Ovary (tissue), 10 donors: ENCODE data around the gene GNG11. TPM values are rescaled to one million over a fixed set of nuclear protein-coding genes. Genes with fewer than 3 reads are reported as not detected.

ENCODE experiments used
- DNase-seq, 5 donors: peaks; one replicate each; pipeline ENCODE4 v3.0.0-alpha.2; 2019 to 2020
- H3K27ac ChIP-seq, 2 donors: fragments of 200-600 bp; one replicate each; pipeline versions ENCODE4 v1.5.1 to v1.8.0; 2019 to 2022
- H3K27me3 ChIP-seq: fragments of 200-600 bp; one replicate; pipeline ENCODE4 v1.8.0; 2022
- H3K36me3 ChIP-seq: fragments of 200-600 bp; sonication (generic); one replicate; pipeline ENCODE4 v1.5.1; 2019
- H3K4me1 ChIP-seq: one replicate; pipeline ENCODE4 v1.8.1; 2013; ENCODE audit warnings: mild to moderate bottlenecking, moderate library complexity; ENCODE audit not compliant: insufficient read depth
- H3K4me3 ChIP-seq: fragments of 200-600 bp; sonication (generic); one replicate; pipeline ENCODE4 v1.5.1; 2017
- H3K9me3 ChIP-seq, 2 donors: fragments of 200-600 bp in 1 of 2; sonication (generic) in 1 of 2; one replicate each; pipeline versions ENCODE4 v1.5.1 to v1.8.1; 2013 to 2019; ENCODE audit warnings: mild to moderate bottlenecking in 1 of 2, moderate library complexity in 1 of 2
- EP300 ChIP-seq: sonication (generic); formaldehyde crosslinking; IDR thresholded peaks from one replicate; pipeline ENCODE4 v1.6.1; 2017; ENCODE audit warnings: antibody characterized with exemption
- POLR2A ChIP-seq: fragments of 450-650 bp; IDR thresholded peaks from one replicate; pipeline ENCODE4 v1.6.1; 2017; ENCODE audit warnings: antibody characterized with exemption, mild to moderate bottlenecking, moderate library complexity
- WGBS, 3 donors: extraction: QIAGEN DNeasy Blood & Tissue Kit in 1 of 3; methylation state at CpG; one replicate each; pipeline versions ENCODE4 v1.1.5 to v1.1.7; 2013 to 2017; 5-methylcytosine and 5-hydroxymethylcytosine counted together
- intact Hi-C, 4 donors: fragments of 100-400 bp; cut with DNase I; formaldehyde crosslinking; loops; one replicate each; pipeline versions ENCODE4 v1.11.0 to v1.15.1; 2022 to 2023
- long read RNA-seq, 3 donors: library from polyadenylated mRNA in 2 of 3; unstranded in 2 of 3; transcript quantifications; one replicate each; pipeline ENCODE4 v2.0.0 and lab custom pipeline, GENCODE V29; 2021 to 2026
- polyA plus RNA-seq, 2 donors: library from polyadenylated mRNA; stranded (reverse); fragments of 200-250 nt in 1 of 2; fragments of 350-450 nt in 1 of 2; fragmentation: Illumina TruSeq in 1 of 2; extraction: RNeasy Lipid Tissue Mini Kit (QIAGEN cat#74804) in 1 of 2; gene quantifications; one replicate each; pipeline ENCODE4 v1.2.3, GENCODE V29; 2013 to 2014
- total RNA-seq, 7 donors: library from RNA; depleted of rRNA in 2 of 7; stranded (reverse); fragments of >200 nt in 2 of 7; fragmentation: NEBNext Ultra II Directional in 3 of 7; extraction: Animal tissue kit (Norgen Biotek cat#: 25700) in 3 of 7; gene quantifications; one replicate each; pipeline versions ENCODE4 v1.1.0 to v1.2.4, GENCODE V29; 2016 to 2023
- TF ChIP-seq, protein P1 (sequence below), 3 donors: fragments of 450-650 bp in 2 of 3; fragments of 200-600 bp in 1 of 3; IDR thresholded peaks; one replicate each; pipeline versions ENCODE4 v1.5.1 to v1.8.0; 2016 to 2022; ENCODE audit warnings: antibody characterized with exemption in 3 of 3, mild to moderate bottlenecking in 1 of 3
- donor health status: DM: no; HTN: no; CAD: no; lungs with moderate emphysema.
- donor health status: DM: no; HTN: no; CAD: no.
- donor health status: Bipolar disorder and iron deficiency.
- donor health status: DM: yes; HTN: yes; CAD: no.
- donor health status: DM: no; HTN: no; CAD: no.
- donor health status: DM: yes; HTN: yes; CAD: no.

The GNG11 gene
- total RNA-seq (10 to 100 TPM; 34.8 to 70.7 (median 46.3) TPM), polyA plus RNA-seq (10 to 100 TPM; 56.4 to 81.0 TPM)
- long read RNA-seq, donor 1, transcript GNG11-201 (2 exons, 3,055 nt) = major isoform, 174 of 178 reads
- long read RNA-seq, donor 1, partial matches to known transcripts = 4 of 178 reads
- long read RNA-seq, donor 1, other reads (novel, unspliced or antisense) = 0 of 178 reads
- long read RNA-seq, donor 2, transcript GNG11-201 (2 exons, 3,055 nt) = major isoform, 46 of 46 reads
- long read RNA-seq, donor 2, partial matches to known transcripts = 0 of 46 reads
- long read RNA-seq, donor 2, other reads (novel, unspliced or antisense) = 0 of 46 reads
- long read RNA-seq, donor 3, transcript GNG11-201 (2 exons, 3,055 nt) = major isoform, 141 of 142 reads
- long read RNA-seq, donor 3, partial matches to known transcripts = 0 of 142 reads
- long read RNA-seq, donor 3, other reads (novel, unspliced or antisense) = 1 of 142 reads

DNA sequence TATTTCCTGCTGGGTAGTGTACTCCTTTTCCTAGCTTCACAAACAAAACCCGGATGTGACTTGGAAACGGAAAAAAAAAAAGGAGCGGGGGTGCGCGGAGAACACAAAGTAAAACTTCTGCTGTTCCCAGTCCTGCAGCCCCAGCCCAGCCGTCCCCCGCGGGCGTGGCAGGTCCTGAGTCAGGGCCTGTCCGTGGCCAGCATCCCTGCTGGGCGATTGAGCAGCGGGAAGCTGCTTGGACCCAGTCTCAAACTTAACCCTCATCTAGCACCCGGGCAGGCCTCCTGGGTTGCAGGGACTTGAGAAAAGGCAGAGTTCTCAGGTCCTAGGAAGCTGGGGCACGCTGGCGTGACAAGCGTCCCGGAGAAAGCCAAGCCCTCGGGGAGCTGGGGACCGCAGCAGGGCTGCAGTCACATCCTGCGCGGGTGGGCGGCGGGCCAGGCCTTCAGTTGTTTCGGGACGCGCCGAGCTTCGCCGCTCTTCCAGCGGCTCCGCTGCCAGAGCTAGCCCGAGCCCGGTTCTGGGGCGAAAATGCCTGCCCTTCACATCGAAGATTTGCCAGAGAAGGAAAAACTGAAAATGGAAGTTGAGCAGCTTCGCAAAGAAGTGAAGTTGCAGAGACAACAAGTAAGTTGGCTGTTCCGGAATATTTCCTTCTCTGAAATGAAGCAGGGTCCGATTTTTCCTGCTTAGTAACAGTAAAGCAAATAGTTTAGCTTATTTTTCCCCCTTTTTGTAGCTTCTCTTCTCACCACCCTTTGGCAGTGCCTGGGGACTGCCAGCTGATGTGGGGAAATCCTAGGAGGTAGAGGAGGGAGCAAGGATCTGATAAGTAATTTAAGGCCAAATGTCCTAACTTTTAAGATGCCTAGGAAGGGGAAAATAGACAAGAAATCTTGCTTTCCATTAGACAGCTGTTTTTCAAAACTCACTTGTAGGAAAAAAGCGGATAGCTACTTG lies at the start of gene GNG11:
Gene GNG11 (plus strand): TSS at position 129 of the 960 bp plus-strand sequence. CDS start 403 bp downstream, at position 532.
- 0 to 1% (median 0%) methylated on average over 39 of the region's 39 CpGs for WGBS, 3 donors
- Histone ChIP-seq H3K4me1 (peaks cover 3% of the 10 kb centered on the region), H3K9me3 (no peaks in the 10 kb centered on the region), H3K4me3 (peak within 1 kb of the TSS; percentile 80), H3K27ac (peak within 1 kb of the TSS; percentile 86 to 91), H3K27me3 (no peaks in the 10 kb centered on the region), H3K36me3 (no peaks in the 10 kb centered on the region)
- peak; percentile 82 to 88 (median 84) for DNase-seq
- TF ChIP-seq EP300 = no peak
- intact Hi-C loops = loop anchor here in 1 of 4 donors (5.0 kb wide), 1 partner anchor 490 kb away; no protein-coding TSS in a partner anchor

DNA sequence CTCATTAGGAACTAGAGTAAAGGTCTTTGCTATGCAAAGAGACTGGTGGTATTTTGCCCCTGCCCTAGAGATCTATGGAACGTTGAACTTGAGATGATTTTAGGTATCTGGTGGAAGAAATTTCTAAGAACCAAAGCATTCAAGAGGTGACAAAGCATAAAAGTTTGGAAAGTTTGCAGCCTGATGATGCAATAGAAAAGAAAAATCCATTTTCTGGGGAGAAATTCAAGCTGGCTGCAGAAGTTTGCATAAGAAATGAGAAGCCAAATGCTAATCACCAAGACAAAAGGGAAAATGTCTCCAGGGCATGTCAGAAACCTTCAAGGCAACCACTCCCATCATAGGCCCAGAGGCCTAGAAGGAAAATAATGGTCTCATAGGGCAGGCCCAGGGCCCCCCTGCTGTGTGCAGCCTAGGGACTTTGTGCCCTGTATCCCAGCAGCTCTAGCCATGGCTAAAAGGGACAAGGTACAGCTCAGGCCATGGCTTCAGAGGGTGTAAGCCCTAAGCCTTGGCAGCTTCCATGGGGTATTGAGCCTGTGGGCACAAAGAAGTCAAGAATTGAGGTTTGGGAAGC lies 47.4 kb upstream of the GNG11 start:
- Histone ChIP-seq H3K9me3 (no peaks in the 10 kb centered on the region), H3K4me1 (no peaks in the 10 kb centered on the region), H3K27me3 (peaks cover 3% of the 10 kb centered on the region), H3K4me3 (no peak overlapping the region), H3K27ac (no peak overlapping the region), H3K36me3 (no peaks in the 10 kb centered on the region)
- intact Hi-C loops = no loop called here
- no peak for DNase-seq
- 46 to 88% (median 85%) methylated on average over 1 of the region's 1 CpG for WGBS, 3 donors
- TF ChIP-seq POLR2A = no peak
- TF ChIP-seq, protein P1, sequence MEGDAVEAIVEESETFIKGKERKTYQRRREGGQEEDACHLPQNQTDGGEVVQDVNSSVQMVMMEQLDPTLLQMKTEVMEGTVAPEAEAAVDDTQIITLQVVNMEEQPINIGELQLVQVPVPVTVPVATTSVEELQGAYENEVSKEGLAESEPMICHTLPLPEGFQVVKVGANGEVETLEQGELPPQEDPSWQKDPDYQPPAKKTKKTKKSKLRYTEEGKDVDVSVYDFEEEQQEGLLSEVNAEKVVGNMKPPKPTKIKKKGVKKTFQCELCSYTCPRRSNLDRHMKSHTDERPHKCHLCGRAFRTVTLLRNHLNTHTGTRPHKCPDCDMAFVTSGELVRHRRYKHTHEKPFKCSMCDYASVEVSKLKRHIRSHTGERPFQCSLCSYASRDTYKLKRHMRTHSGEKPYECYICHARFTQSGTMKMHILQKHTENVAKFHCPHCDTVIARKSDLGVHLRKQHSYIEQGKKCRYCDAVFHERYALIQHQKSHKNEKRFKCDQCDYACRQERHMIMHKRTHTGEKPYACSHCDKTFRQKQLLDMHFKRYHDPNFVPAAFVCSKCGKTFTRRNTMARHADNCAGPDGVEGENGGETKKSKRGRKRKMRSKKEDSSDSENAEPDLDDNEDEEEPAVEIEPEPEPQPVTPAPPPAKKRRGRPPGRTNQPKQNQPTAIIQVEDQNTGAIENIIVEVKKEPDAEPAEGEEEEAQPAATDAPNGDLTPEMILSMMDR (IDR thresholded peaks at IDR 0.05) = no peak
- no peak for TF ChIP-seq EP300

DNA sequence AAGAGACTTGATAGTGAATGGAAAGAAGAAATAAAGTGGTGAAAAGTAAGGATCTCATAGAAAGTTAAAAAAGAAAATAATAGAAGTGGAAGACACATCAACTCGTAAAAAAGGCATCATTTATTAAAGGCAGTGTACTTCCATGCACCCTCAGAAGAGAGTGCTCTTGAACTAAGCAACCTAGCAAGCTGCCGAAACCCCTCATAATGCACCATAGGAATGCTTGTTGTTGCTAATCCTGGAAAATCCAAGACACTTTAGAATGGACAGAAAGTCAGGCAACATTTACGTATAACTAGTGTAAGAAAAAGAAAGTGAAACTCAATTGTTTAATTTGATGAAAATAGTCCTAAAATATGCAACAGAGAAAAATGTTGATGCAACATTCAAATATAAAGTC lies 43.8 kb upstream of the GNG11 start:
- intact Hi-C loops = no loop called here
- Histone ChIP-seq H3K4me1 (no peaks in the 10 kb centered on the region), H3K9me3 (no peaks in the 10 kb centered on the region), H3K36me3 (no peaks in the 10 kb centered on the region), H3K4me3 (no peak overlapping the region), H3K27ac (no peak overlapping the region), H3K27me3 (no peaks in the 10 kb centered on the region)
- 81 to 88% (median 86%) methylated on average over 3 of the region's 3 CpGs for WGBS, 3 donors
- TF ChIP-seq, protein P1 (IDR thresholded peaks at IDR 0.05) = no peak
- TF ChIP-seq EP300 = no peak
- TF ChIP-seq POLR2A = no peak
- DNase-seq = no peak

DNA sequence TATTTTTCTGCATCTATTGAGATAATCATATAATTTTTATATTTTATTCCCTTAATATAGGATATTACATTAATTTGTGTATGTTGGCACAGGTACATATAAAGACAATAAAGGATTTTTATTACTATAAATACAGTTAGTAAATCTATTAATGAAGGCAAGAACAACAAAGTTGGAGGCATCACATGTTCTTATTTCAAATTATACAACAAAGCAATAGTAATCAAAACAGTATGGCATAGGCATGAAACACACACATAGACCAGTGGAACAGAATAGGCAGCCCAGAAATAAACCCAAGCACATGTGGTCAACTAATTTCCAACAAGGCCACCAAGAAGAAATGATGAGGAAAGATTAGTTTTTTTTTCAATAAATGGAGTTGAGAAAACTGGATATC lies 42.2 kb upstream of the GNG11 start:
- H3K27me3 ChIP-seq = no peaks in the 10 kb centered on the region
- H3K36me3 ChIP-seq = no peaks in the 10 kb centered on the region
- H3K27ac ChIP-seq = no peak overlapping the region
- intact Hi-C loops = no loop called here
- no peaks in the 10 kb centered on the region for H3K9me3 ChIP-seq
- no peak for DNase-seq
- TF ChIP-seq EP300 = no peak
- TF ChIP-seq, protein P1 (IDR thresholded peaks at IDR 0.05) = no peak
- no peak for TF ChIP-seq POLR2A
- no peak overlapping the region for H3K4me3 ChIP-seq
- H3K4me1 ChIP-seq = no peaks in the 10 kb centered on the region
